GM12878 (cell line): ENCODE measurements around the gene C1QTNF12. TPM values are rescaled to one million over a fixed set of nuclear protein-coding genes. Genes with fewer than 3 reads are reported as not detected.

Experiments
- ATAC-seq: fragments of 200-7000 bp; cut with Tn5 transposase; 3 replicates; pipeline ENCODE4 v1.9.1; 2020; ENCODE audit warnings: mild to moderate bottlenecking, moderate library complexity
- BruUV-seq: library from RNA; stranded (reverse); fragments of 400-500 nt; replicated peaks from 2 replicates; lab custom pipeline; 2021; lab: Mats Ljungman, UMichigan
- CTCF ChIA-PET: fragments of 300-600 bp; sonication (Branson Sonifier 250); formaldehyde crosslinking; extraction: SDS; loops from one replicate; lab custom pipeline; 2021; ENCODE audit warnings: inconsistent platforms; lab: Yijun Ruan, JAX
- POLR2A ChIA-PET: fragments of 350-600 bp; formaldehyde crosslinking; extraction: SDS; loops from one replicate; lab custom pipeline; 2021; ENCODE audit warnings: inconsistent platforms; lab: Charles Lee
- RAD21 ChIA-PET: fragments of 300-600 bp; sonication (Branson Sonifier 250); formaldehyde crosslinking; loops from one replicate; lab custom pipeline; 2023; ENCODE audit warnings: antibody characterized with exemption; ENCODE audit not compliant: unreplicated experiment; lab: Charles Lee
- SMC1A ChIA-PET: fragments of 300-600 bp; sonication (Branson Sonifier 250); formaldehyde crosslinking; loops from one replicate; lab custom pipeline; 2023; ENCODE audit not compliant: unreplicated experiment, uncharacterized antibody; lab: Charles Lee
- DNase-seq: peaks from one replicate; pipeline ENCODE4 v3.0.0-alpha.2; 2011; ENCODE audit warnings: low read depth, low spot score
- FAIRE-seq: peaks from 3 replicates; lab custom pipeline; 2011; peaks lifted over from hg19 to GRCh38; lab: Jason Lieb, UNC
- H2AFZ ChIP-seq: 2 replicates; pipeline ENCODE4 v1.6.0; 2011; ENCODE audit warnings: low read depth, low read length, control low read depth; ENCODE audit not compliant: control insufficient read depth
- H3K27ac ChIP-seq: 2 replicates; pipeline ENCODE4 v1.5.1; 2011; ENCODE audit warnings: control low read depth; ENCODE audit not compliant: control insufficient read depth, insufficient read depth
- H3K27me3 ChIP-seq, 2 experiments: replicated peaks in 1 of 2; 2 replicates each; pipeline versions ENCODE4 v1.6.0 to v1.6.1; 2011; ENCODE audit warnings: low read length in 1 of 2; ENCODE audit not compliant: control insufficient read depth in 2 of 2, insufficient read depth in 2 of 2
- H3K36me3 ChIP-seq, 2 experiments: 2 replicates each; pipeline ENCODE4 v1.5.1; 2011; ENCODE audit warnings: low read length in 1 of 2; ENCODE audit not compliant: control insufficient read depth in 2 of 2, insufficient read depth in 2 of 2
- H3K4me1 ChIP-seq: 2 replicates; pipeline ENCODE4 v1.6.1; 2011; ENCODE audit warnings: mild to moderate bottlenecking, low read length, moderate library complexity, mixed read lengths; ENCODE audit not compliant: control insufficient read depth, insufficient read depth
- H3K4me2 ChIP-seq: 2 replicates; pipeline ENCODE4 v1.6.0; 2011; ENCODE audit warnings: control low read depth; ENCODE audit not compliant: control insufficient read depth, insufficient read depth
- H3K4me3 ChIP-seq: fragments of 200-600 bp; sonication (generic); 2 replicates; pipeline ENCODE4 v1.5.1; 2016
- H3K79me2 ChIP-seq: 2 replicates; pipeline ENCODE4 v1.6.0; 2011; ENCODE audit warnings: low read length; ENCODE audit not compliant: control insufficient read depth, insufficient read depth
- H3K9ac ChIP-seq: 2 replicates; pipeline ENCODE4 v1.8.0; 2011; ENCODE audit warnings: low read length, control low read depth, mixed read lengths; ENCODE audit not compliant: control insufficient read depth, insufficient read depth
- H3K9me3 ChIP-seq: replicated peaks from 3 replicates; pipeline ENCODE4 v1.5.1; 2011; ENCODE audit warnings: mild to moderate bottlenecking, low read length; ENCODE audit not compliant: control insufficient read depth, insufficient read depth
- H4K20me1 ChIP-seq: 2 replicates; pipeline ENCODE4 v1.6.0; 2011; ENCODE audit not compliant: control insufficient read depth, insufficient read depth
- BACH1 ChIP-seq: fragments of 450-650 bp; IDR thresholded peaks from 2 replicates; pipeline ENCODE4 v1.6.1; 2017; ENCODE audit warnings: mild to moderate bottlenecking, borderline replicate concordance
- BRCA1 ChIP-seq: IDR thresholded peaks from 2 replicates; pipeline ENCODE4 v1.6.1; 2011; ENCODE audit warnings: low read depth, low read length, improper control_type of control experiment
- CBX5 ChIP-seq: sonication (generic); IDR thresholded peaks from 2 replicates; pipeline ENCODE4 v1.6.1; 2016; ENCODE audit warnings: low read depth, moderate library complexity, mild to moderate bottlenecking, inconsistent platforms
- FOXM1 ChIP-seq: IDR thresholded peaks from 2 replicates; pipeline ENCODE4 v1.6.1; 2012; ENCODE audit warnings: low read depth, mild to moderate bottlenecking, inconsistent platforms, low read length, moderate library complexity
- IKZF2 ChIP-seq, 2 experiments: fragments of 450-650 bp; IDR thresholded peaks; 2 replicates each; pipeline ENCODE4 v1.6.1; 2017; ENCODE audit warnings: mild to moderate bottlenecking in 2 of 2, moderate library complexity in 2 of 2
- MAX ChIP-seq: IDR thresholded peaks from 2 replicates; pipeline ENCODE4 v1.6.1; 2012; ENCODE audit warnings: low read depth, low read length, improper control_type of control experiment
- MTA3 ChIP-seq: IDR thresholded peaks from 2 replicates; pipeline ENCODE4 v1.6.1; 2012; ENCODE audit warnings: low read length, inconsistent platforms, borderline replicate concordance
- NBN ChIP-seq: fragments of 450-650 bp; IDR thresholded peaks from 2 replicates; pipeline ENCODE4 v1.6.1; 2016
- NFYB ChIP-seq: IDR thresholded peaks from 2 replicates; pipeline ENCODE4 v1.6.1; 2011; ENCODE audit warnings: low read depth, mild to moderate bottlenecking, low read length, improper control_type of control experiment, moderate library complexity; ENCODE audit not compliant: insufficient read depth
- TBL1XR1 ChIP-seq: IDR thresholded peaks from 2 replicates; pipeline ENCODE4 v1.6.1; 2012; ENCODE audit warnings: low read depth, low read length, improper control_type of control experiment
- ZNF207 ChIP-seq: fragments of 450-650 bp; IDR thresholded peaks from 2 replicates; pipeline ENCODE4 v1.6.1; 2014; ENCODE audit warnings: antibody characterized with exemption, mild to moderate bottlenecking, borderline replicate concordance
- WGBS: methylation state at CpG from one replicate; pipeline ENCODE4 v1.1.6; 2016; ENCODE audit warnings: low lambda C conversion rate; ENCODE audit not compliant: insufficient replicate concordance, insufficient coverage; ENCODE audit errors: missing lambda C conversion rate; 5-methylcytosine and 5-hydroxymethylcytosine counted together
- in situ Hi-C: fragments of 300-500 bp; cut with MboI; formaldehyde crosslinking; loops from 9 replicates; pipeline ENCODE4 v1.14.3; 2018; ENCODE audit warnings: mixed read lengths
- intact Hi-C: fragments of 100-400 bp; cut with micrococcal nuclease; formaldehyde crosslinking; loops from one replicate; pipeline ENCODE4 v1.14.2; 2022; ENCODE audit not compliant: unreplicated experiment
- polyA plus RNA-seq, 11 experiments: library from polyadenylated mRNA; depleted of rRNA in 4 of 11; unstranded in 6 of 11; stranded (reverse) in 5 of 11; fragments of >200 nt; fragmentation: Nextera tagmentation in 4 of 11; fragmentation: Illumina TruSeq in 1 of 11; extraction: Ambion mirVana in 4 of 11; extraction: Trizol in 1 of 11; gene quantifications; 1 replicate in 1 of 11; 2 replicates in 10 of 11; pipeline versions ENCODE4 v1.2.1 to v1.2.3, GENCODE V29; 2011 to 2016; ENCODE audit warnings: inconsistent platforms in 2 of 11, missing spikeins in 2 of 11, low read depth in 1 of 11
- total RNA-seq, 4 experiments: library from RNA; depleted of rRNA in 3 of 4; stranded (reverse); fragments of >200 nt in 3 of 4; fragmentation: Illumina TruSeq in 1 of 4; extraction: Trizol in 1 of 4; gene quantifications; 2 replicates each; pipeline versions ENCODE4 v1.2.1 to v1.2.3, GENCODE V29; 2013 to 2021
- TF ChIP-seq, protein P1 (sequence below): fragments of 450-650 bp; formaldehyde crosslinking; IDR thresholded peaks from 2 replicates; pipeline ENCODE4 v1.4.0; 2022; ENCODE audit warnings: mild to moderate bottlenecking, moderate library complexity
- TF ChIP-seq, protein P2 (sequence below): fragments of 450-650 bp; conservative IDR thresholded peaks from 2 replicates; pipeline ENCODE4 v1.6.1; 2017; ENCODE audit warnings: mild to moderate bottlenecking, moderate library complexity

Gene C1QTNF12
- total and polyA plus RNA-seq, 10 of the 15 experiments (the other 5 are each of a cell fraction or from before 2014, with no cell fraction given) = 0.17 to 1.0 (median 0.31) TPM; not detected in 5

DNA sequence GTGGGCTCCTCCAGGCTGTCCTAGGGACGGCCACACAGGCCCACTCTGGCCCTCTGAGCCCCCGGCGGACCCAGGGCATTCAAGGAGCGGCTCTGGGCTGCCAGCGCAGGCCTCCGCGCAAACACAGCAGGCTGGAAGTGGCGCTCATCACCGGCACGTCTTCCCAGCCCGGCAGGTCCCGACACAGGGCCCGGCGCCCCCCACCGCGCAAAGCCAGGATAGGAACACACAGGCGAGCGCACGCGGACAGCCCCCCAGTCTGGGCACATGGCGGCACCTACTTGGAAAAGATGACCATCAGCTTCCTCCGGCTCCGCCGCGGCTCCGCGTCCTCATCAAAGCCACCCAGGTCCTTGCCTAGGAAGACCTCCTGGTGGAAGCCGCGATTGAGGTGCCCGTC is 18.3 kb downstream of the C1QTNF12 start:
- H3K27ac ChIP-seq = no peak overlapping the region
- ATAC-seq (no peak), DNase-seq (no peak), FAIRE-seq (no peak)
- intact Hi-C loops (no loop called here), in situ Hi-C loops (no loop called here)
- no peak overlapping the region for H2AFZ ChIP-seq
- H3K36me3 ChIP-seq = peaks cover 4 to 31% of the 10 kb centered on the region in 2 experiments; a peak in 3 of 4 replicates
- POLR2A ChIA-PET = no interaction called here
- no peaks in the 10 kb centered on the region for H3K27me3 ChIP-seq
- no TSS peak for BruUV-seq
- RAD21 ChIA-PET = no interaction called here
- H4K20me1 ChIP-seq = no peaks in the 10 kb centered on the region
- no peaks in the 10 kb centered on the region; the same call in 2 of the 3 replicates for H3K9me3 ChIP-seq
- 98% methylated on average over 18 of the region's 30 CpGs for WGBS
- peaks cover 4% of the 10 kb centered on the region for H3K4me1 ChIP-seq
- no peak overlapping the region; the same call in 1 of the 2 replicates for H3K4me2 ChIP-seq
- peaks cover 50% of the 10 kb centered on the region for H3K79me2 ChIP-seq
- H3K9ac ChIP-seq = no peak overlapping the region
- CTCF ChIA-PET = no interaction called here
- SMC1A ChIA-PET = no interaction called here
- TF ChIP-seq CBX5 (no peak), IKZF2 (IDR thresholded peaks at IDR 0.05) (no peak), TBL1XR1 (no peak), BRCA1 (no peak), NFYB (no peak), MAX (no peak), ZNF207 (no peak), NBN (no peak), MTA3 (no peak), FOXM1 (no peak), BACH1 (no peak)
- TF ChIP-seq, protein P1, sequence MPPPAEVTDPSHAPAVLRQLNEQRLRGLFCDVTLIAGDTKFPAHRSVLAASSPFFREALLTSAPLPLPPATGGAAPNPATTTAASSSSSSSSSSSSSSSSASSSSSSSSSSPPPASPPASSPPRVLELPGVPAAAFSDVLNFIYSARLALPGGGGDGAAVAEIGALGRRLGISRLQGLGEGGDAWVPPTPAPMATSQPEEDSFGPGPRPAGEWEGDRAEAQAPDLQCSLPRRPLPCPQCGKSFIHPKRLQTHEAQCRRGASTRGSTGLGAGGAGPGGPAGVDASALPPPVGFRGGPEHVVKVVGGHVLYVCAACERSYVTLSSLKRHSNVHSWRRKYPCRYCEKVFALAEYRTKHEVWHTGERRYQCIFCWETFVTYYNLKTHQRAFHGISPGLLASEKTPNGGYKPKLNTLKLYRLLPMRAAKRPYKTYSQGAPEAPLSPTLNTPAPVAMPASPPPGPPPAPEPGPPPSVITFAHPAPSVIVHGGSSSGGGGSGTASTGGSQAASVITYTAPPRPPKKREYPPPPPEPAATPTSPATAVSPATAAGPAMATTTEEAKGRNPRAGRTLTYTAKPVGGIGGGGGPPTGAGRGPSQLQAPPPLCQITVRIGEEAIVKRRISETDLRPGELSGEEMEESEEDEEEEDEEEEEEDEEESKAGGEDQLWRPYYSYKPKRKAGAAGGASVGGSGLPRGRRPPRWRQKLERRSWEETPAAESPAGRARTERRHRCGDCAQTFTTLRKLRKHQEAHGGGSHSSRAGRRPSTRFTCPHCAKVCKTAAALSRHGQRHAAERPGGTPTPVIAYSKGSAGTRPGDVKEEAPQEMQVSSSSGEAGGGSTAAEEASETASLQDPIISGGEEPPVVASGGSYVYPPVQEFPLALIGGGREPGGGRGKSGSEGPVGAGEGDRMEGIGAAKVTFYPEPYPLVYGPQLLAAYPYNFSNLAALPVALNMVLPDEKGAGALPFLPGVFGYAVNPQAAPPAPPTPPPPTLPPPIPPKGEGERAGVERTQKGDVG (CRISPR knock-in tag) = no peak
- TF ChIP-seq, protein P2, sequence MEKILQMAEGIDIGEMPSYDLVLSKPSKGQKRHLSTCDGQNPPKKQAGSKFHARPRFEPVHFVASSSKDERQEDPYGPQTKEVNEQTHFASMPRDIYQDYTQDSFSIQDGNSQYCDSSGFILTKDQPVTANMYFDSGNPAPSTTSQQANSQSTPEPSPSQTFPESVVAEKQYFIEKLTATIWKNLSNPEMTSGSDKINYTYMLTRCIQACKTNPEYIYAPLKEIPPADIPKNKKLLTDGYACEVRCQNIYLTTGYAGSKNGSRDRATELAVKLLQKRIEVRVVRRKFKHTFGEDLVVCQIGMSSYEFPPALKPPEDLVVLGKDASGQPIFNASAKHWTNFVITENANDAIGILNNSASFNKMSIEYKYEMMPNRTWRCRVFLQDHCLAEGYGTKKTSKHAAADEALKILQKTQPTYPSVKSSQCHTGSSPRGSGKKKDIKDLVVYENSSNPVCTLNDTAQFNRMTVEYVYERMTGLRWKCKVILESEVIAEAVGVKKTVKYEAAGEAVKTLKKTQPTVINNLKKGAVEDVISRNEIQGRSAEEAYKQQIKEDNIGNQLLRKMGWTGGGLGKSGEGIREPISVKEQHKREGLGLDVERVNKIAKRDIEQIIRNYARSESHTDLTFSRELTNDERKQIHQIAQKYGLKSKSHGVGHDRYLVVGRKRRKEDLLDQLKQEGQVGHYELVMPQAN = no peak
- H3K4me3 ChIP-seq = no peak overlapping the region
